Measurements from ENCODE around the gene COX17.
"Not testable (repeated sequence)": the region's sequence is repeated elsewhere in the genome, so short reads cannot be mapped to it uniquely, and the experiment has no call there.

COX17 gene

GRCh38 chr3:119676771-119677640 is at the start of gene COX17:
COX17 (minus strand) TSS chr3:119677406; CDS start chr3:119677310, 96 bp downstream.
- peak; percentile 92 for DNase-seq

- DNase-seq: no peak
These were observed 49.7 kb upstream of the COX17 start for GRCh38 chr3:119726909-119727308.

- DNase-seq: no peak
These were observed 45.8 kb upstream of the COX17 start for GRCh38 chr3:119723022-119723421.

GRCh38 chr3:119717520-119717919 is 40.3 kb upstream of the COX17 start:
- DNase-seq: no peak

GRCh38 chr3:119716998-119717397 is 39.8 kb upstream of the COX17 start:
- no peak for DNase-seq

- DNase-seq: no peak
These were observed 37.9 kb upstream of the COX17 start for GRCh38 chr3:119715105-119715504.

- no peak for DNase-seq
These were observed 26.8 kb upstream of the COX17 start for GRCh38 chr3:119703820-119704531.

GRCh38 chr3:119702530-119703527 is 25.6 kb upstream of the COX17 start, which contains the start of gene CFAP91:
CFAP91 (plus strand) TSS chr3:119703022; CDS start chr3:119703099, 77 bp downstream.
- DNase-seq: peak; percentile 73

- DNase-seq: no peak
These were observed 23.9 kb upstream of the COX17 start for GRCh38 chr3:119700920-119701734.

GRCh38 chr3:119700269-119700919 is 23.2 kb upstream of the COX17 start:
- peak; percentile 9 for DNase-seq

- DNase-seq: no peak
These were observed 20.2 kb upstream of the COX17 start for GRCh38 chr3:119697394-119697793.

- DNase-seq: no peak
These were observed 18.3 kb upstream of the COX17 start for GRCh38 chr3:119695480-119695879.

GRCh38 chr3:119690043-119690656 is 12.9 kb upstream of the COX17 start:
- DNase-seq: no peak

GRCh38 chr3:119683421-119683820 is 6.2 kb upstream of the COX17 start:
- no peak for DNase-seq

GRCh38 chr3:119681279-119681678 is 4.1 kb upstream of the COX17 start:
- no peak for DNase-seq

- no peak for DNase-seq
These were observed 2.7 kb upstream of the COX17 start for GRCh38 chr3:119679874-119680273.

- DNase-seq: not testable (repeated sequence)
These were observed 1.0 kb upstream of the COX17 start for GRCh38 chr3:119678209-119678608.

- no peak for DNase-seq
These were observed 382 bp upstream of the COX17 start for GRCh38 chr3:119677641-119677934.

- no peak for DNase-seq
These were observed 1.2 kb downstream of the COX17 start for GRCh38 chr3:119676020-119676419.

- DNase-seq: no peak
These were observed 1.9 kb downstream of the COX17 start for GRCh38 chr3:119675188-119675874.
